Lower leg skin (tissue), 4 donors: ENCODE results near the gene KRT13. TPM values are rescaled to one million over a fixed set of nuclear protein-coding genes. Genes with fewer than 3 reads are reported as not detected.

Experiments used
- DNase-seq, 2 donors: peaks; one replicate each; pipeline ENCODE4 v3.0.0-alpha.2; 2019; ENCODE audit warnings: low spot score in 2 of 2
- H3K4me3 ChIP-seq: fragments of 200-600 bp; sonication (generic); 2 replicates; pipeline ENCODE4 v1.5.1; 2017; ENCODE audit warnings: mild to moderate bottlenecking, low read depth; ENCODE audit not compliant: poor library complexity, severe bottlenecking
- POLR2A ChIP-seq, 2 donors: fragments of 450-650 bp; IDR thresholded peaks; one replicate each; pipeline ENCODE4 v1.6.1; 2016 to 2017; ENCODE audit warnings: antibody characterized with exemption in 2 of 2, mild to moderate bottlenecking in 1 of 2, moderate library complexity in 1 of 2
- WGBS, 2 donors: methylation state at CpG; one replicate each; pipeline ENCODE4 v1.1.5; 2018; 5-methylcytosine and 5-hydroxymethylcytosine counted together
- intact Hi-C: fragments of 100-400 bp; cut with DNase I; formaldehyde crosslinking; loops from one replicate; pipeline ENCODE4 v1.15.0; 2023; ENCODE audit warnings: low total_unique reads
- total RNA-seq, 4 donors: library from RNA; depleted of rRNA; stranded (reverse); fragments of >200 nt; gene quantifications; one replicate each; pipeline ENCODE4 v1.1.0, GENCODE V29; 2016
- TF ChIP-seq, protein P1 (sequence below), 3 donors: fragments of 450-650 bp; IDR thresholded peaks; one replicate each; pipeline ENCODE4 v1.5.1; 2016; ENCODE audit warnings: antibody characterized with exemption in 3 of 3, mild to moderate bottlenecking in 3 of 3, moderate library complexity in 2 of 3

Gene KRT13
- total RNA-seq, 4 donors from 2014 or later = 0.19 to 0.46 TPM; not detected in 2

DNA sequence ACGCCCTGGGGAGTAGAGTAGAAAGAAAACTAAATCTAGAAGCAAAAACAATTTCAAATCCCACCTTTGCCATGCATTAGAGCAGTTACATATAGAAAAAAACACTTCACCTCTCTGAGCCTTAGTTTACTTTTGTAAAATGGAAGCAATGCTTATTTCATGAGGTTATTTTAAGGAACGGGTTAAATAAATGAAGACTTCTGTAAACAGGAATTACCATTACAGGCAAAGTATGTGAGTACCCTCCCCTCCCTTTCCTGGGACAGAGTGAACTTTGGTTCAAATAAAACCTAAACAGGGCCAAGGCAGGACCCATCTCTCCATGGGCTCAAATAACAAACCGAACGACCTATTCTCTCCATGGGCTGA lies 17.8 kb upstream of the KRT13 start:
- intact Hi-C loops = no loop called here
- H3K4me3 ChIP-seq = no peak overlapping the region
- TF ChIP-seq, protein P1, sequence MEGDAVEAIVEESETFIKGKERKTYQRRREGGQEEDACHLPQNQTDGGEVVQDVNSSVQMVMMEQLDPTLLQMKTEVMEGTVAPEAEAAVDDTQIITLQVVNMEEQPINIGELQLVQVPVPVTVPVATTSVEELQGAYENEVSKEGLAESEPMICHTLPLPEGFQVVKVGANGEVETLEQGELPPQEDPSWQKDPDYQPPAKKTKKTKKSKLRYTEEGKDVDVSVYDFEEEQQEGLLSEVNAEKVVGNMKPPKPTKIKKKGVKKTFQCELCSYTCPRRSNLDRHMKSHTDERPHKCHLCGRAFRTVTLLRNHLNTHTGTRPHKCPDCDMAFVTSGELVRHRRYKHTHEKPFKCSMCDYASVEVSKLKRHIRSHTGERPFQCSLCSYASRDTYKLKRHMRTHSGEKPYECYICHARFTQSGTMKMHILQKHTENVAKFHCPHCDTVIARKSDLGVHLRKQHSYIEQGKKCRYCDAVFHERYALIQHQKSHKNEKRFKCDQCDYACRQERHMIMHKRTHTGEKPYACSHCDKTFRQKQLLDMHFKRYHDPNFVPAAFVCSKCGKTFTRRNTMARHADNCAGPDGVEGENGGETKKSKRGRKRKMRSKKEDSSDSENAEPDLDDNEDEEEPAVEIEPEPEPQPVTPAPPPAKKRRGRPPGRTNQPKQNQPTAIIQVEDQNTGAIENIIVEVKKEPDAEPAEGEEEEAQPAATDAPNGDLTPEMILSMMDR (IDR thresholded peaks at IDR 0.05) = no peak
- TF ChIP-seq POLR2A (IDR thresholded peaks at IDR 0.05) = no peak
- DNase-seq = no peak
- 71 to 81% methylated on average over 4 of the region's 4 CpGs for WGBS, 2 donors

DNA sequence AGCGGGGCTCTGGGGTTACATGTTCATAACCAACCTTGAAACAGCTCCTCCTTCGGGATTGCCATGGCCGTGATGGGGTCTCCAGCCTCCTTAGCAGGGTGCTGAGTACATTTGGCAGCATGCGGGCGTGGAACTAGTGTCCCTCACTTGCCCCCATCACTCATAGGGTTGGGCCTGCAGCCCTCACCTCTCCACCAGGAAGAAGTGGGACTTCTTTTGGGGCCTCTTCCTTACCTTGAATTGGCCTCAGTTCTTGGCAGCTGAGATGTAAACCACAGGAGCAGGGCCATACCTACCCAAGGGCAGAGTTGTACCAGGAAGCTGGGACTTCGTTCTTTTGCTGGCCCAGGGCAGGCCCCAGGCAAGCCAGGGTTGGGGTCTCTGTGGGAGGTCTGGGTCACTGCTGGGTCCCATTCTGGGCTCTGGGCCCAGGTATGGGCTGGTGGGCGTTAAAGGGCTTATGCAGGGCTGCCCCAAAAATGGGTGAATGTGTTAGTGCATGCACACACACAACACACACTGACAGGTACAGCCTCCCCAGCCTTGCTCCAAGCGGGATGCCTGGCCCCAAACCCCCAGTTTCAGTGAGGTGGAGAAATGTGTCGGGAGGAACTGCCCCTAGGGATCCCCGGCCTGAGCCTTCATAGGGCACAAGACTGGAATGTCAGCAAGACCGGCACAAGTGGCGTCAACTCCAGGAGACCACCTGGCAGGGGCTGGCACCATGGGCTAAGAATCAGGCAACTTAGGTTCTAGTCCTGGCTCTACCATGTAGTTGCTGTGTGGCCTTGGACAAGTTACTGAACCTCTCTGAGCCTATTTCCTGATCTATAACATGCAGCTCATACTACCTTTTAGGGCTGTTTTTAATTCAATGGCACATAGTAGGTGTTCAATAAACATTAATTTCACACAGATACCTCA lies 17.2 kb upstream of the KRT13 start:
- no peak overlapping the region for H3K4me3 ChIP-seq
- intact Hi-C loops = no loop called here
- DNase-seq = no peak
- 80 to 81% methylated on average over 9 to 12 of the region's 12 CpGs for WGBS, 2 donors
- no peak for TF ChIP-seq POLR2A (IDR thresholded peaks at IDR 0.05)
- TF ChIP-seq, protein P1 (IDR thresholded peaks at IDR 0.05) = no peak

DNA sequence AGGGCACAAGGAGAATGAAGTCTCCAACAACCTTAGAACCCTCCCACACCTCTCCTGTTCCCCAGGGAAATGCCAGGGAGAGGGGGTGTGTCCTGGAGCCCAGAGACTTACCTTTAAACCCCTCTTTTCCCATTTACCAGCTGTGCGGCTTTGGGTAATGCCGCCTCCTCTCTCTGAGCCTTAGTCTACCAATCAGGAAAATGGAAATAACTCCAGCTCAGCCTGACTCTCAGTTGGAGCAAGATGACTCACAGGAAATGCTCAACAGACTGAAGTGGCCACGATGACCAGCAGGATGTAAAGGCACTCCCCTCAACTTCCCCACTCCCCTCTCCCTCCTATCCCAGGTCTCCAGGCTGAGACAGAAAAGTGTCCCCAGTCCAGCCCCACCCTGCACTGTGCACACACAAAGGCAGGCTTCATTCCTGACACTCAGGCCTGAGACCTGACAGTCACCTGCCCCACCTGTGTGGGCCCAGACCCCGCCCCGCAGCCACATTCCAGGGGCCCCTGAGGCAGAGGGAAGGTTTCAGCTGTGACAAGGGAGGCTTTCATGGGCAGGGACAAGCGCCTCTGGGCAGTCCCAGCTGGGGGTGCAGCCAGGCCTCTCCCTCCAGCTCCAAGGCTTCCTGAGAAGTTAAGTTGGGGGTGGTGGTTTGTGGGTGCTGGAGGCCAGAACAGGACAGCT lies 16.3 kb upstream of the KRT13 start:
- no peak for DNase-seq
- intact Hi-C loops = no loop called here
- H3K4me3 ChIP-seq = no peak overlapping the region
- TF ChIP-seq POLR2A (IDR thresholded peaks at IDR 0.05) = no peak
- TF ChIP-seq, protein P1 (IDR thresholded peaks at IDR 0.05) = no peak
- WGBS, 2 donors = 55 to 61% methylated on average over 6 of the region's 6 CpGs

DNA sequence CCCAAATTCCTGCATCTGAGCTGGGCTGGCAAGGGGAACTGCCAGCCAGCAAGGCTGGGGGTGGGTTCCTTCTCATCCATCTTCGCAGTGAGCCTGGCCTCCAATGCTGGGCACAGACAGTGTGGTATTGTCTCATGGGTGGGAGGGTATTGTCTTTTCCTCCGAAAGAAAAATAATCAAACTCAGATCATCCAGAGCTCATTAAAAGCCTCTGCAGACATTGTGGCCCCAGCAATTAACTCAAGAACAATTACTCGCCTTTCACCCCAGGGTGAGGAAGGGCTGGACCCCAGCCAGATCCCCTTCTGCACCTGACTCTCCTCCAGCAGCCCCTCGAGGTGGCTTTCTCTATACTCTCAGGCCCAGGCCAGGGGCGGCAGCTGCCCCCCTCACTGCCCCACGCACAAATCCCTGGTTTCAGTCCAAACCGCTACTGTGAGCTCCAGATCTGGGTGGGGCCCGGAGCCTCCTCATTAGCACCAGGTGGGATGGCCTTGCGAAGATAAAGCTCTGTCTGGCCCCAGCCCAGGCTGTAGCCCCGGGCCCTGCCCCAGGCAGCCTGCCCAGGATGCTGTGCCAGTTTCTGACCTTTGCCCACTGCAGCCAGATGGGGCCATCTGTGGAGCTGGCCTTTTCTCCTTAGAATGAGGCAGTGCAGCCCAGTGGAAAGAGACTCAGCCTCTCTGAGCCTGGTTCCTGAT lies 15.6 kb upstream of the KRT13 start:
- intact Hi-C loops = no loop called here
- no peak for DNase-seq
- 31 to 38% methylated on average over 10 of the region's 10 CpGs for WGBS, 2 donors
- no peak for TF ChIP-seq POLR2A (IDR thresholded peaks at IDR 0.05)
- TF ChIP-seq, protein P1 (IDR thresholded peaks at IDR 0.05) = no peak
- no peak overlapping the region for H3K4me3 ChIP-seq

DNA sequence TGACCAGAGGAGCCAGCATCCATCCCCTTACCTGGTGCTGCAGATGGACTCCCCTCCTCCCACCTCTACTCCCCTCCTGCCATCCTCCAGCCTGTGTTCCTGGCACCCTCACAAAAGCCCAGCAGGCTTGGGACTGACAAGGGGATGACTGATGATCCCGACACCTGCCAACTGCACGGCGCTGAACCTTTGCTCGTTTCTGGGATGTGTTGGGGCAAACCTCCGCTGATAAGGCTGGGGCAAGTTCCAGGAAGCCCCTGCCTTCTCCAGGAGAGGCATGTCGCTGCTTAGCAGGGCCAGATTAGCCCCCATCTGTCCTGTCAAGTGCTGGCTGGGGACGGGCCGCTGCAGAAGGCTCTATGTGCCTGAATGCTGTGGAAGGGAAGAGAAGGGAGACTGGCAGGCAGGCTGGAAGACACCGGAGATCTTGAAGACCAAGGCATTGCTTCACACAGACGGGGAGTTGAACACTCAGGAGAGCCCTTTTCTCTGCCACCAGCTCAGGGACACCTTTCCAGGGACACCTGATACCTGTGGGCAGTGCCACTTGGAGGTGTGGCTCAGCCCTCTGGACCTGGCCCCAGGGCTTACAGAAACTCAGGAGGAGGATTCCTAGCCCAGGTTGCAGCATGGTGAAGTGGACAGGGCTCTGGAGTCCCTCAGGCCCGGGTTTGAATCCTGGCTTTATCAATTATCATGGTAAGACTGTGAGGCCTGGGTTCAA lies 14.3 kb upstream of the KRT13 start:
- no peak overlapping the region for H3K4me3 ChIP-seq
- 40 to 50% methylated on average over 10 of the region's 11 CpGs for WGBS, 2 donors
- DNase-seq = no peak
- TF ChIP-seq, protein P1 (IDR thresholded peaks at IDR 0.05) = no peak
- intact Hi-C loops = no loop called here
